ENCODE results near the gene GPR89B. TPM values are rescaled to one million over a fixed set of nuclear protein-coding genes. Genes with fewer than 3 reads are reported as not detected.
"Not testable (repeated sequence)": the region's sequence is repeated elsewhere in the genome, so short reads cannot be mapped to it uniquely, and the experiment has no call there.

The GPR89B gene
- total and polyA plus RNA-seq, 9 donors: 16.0 to 25.4 (median 17.8) TPM

GRCh38 chr1:147897789-147898188, 30.4 kb upstream of the GPR89B start:
- Histone ChIP-seq H3K36me3 (ENCODE audit: control insufficient read depth, insufficient read depth, low read length) (no peaks in the 10 kb centered on the region), H3K27ac (ENCODE audit: low read length) (no peak overlapping the region), H3K27me3 (ENCODE audit: control insufficient read depth, insufficient read depth, low read length) (peaks cover 2% of the 10 kb centered on the region), H3K4me1 (ENCODE audit: control insufficient read depth, insufficient read depth, low read length) (peaks cover 16% of the 10 kb centered on the region), H3K4me3 (ENCODE audit: low read length) (no peak overlapping the region), H3K9me3 (replicated peaks; ENCODE audit: control insufficient read depth, low read depth, low read length) (no peaks in the 10 kb centered on the region)
- no peak for DNase-seq
- WGBS (ENCODE audit: insufficient coverage): 80% methylated on average over 1 of the region's 4 CpGs

GRCh38 chr1:147902253-147902845, 25.9 kb upstream of the GPR89B start, which contains the start of gene GJA8:
TSS of gene GJA8 (plus strand) at chr1:147902795. CDS start at chr1:147907956, 5,161 bp downstream.
- WGBS (ENCODE audit: insufficient coverage): 95% methylated on average over 2 of the region's 7 CpGs
- Histone ChIP-seq H3K4me1 (ENCODE audit: control insufficient read depth, insufficient read depth, low read length) (peaks cover 8% of the 10 kb centered on the region), H3K4me3 (ENCODE audit: low read length) (no peak within 1 kb of the TSS), H3K27ac (ENCODE audit: low read length) (no peak within 1 kb of the TSS), H3K27me3 (ENCODE audit: control insufficient read depth, insufficient read depth, low read length) (peaks cover 2% of the 10 kb centered on the region), H3K9me3 (replicated peaks; ENCODE audit: control insufficient read depth, low read depth, low read length) (no peaks in the 10 kb centered on the region), H3K36me3 (ENCODE audit: control insufficient read depth, insufficient read depth, low read length) (no peaks in the 10 kb centered on the region)
- no peak for DNase-seq

GRCh38 chr1:147904726-147905125, 23.5 kb upstream of the GPR89B start:
- no peaks in the 10 kb centered on the region for H3K36me3 ChIP-seq (ENCODE audit: control insufficient read depth, insufficient read depth, low read length)
- H3K4me1 ChIP-seq (ENCODE audit: control insufficient read depth, insufficient read depth, low read length): no peaks in the 10 kb centered on the region
- peaks cover 7% of the 10 kb centered on the region for H3K27me3 ChIP-seq (ENCODE audit: control insufficient read depth, insufficient read depth, low read length)
- no peak for DNase-seq
- H3K4me3 ChIP-seq (ENCODE audit: low read length): no peak overlapping the region
- no CpG with 5 or more reads among the region's 3 CpGs for WGBS (ENCODE audit: insufficient coverage)
- no peak overlapping the region for H3K27ac ChIP-seq (ENCODE audit: low read length)
- H3K9me3 ChIP-seq (replicated peaks; ENCODE audit: control insufficient read depth, low read depth, low read length): no peaks in the 10 kb centered on the region

- no peaks in the 10 kb centered on the region for H3K4me1 ChIP-seq (ENCODE audit: control insufficient read depth, insufficient read depth, low read length)
- DNase-seq: no peak
- no peak overlapping the region for H3K27ac ChIP-seq (ENCODE audit: low read length)
- WGBS (ENCODE audit: insufficient coverage): 93% methylated on average over 42 of the region's 44 CpGs
- H3K36me3 ChIP-seq (ENCODE audit: control insufficient read depth, insufficient read depth, low read length): no peaks in the 10 kb centered on the region
- H3K27me3 ChIP-seq (ENCODE audit: control insufficient read depth, insufficient read depth, low read length): peaks cover 5% of the 10 kb centered on the region
- no peak overlapping the region for H3K4me3 ChIP-seq (ENCODE audit: low read length)
- H3K9me3 ChIP-seq (replicated peaks; ENCODE audit: control insufficient read depth, low read depth, low read length): no peaks in the 10 kb centered on the region
These were observed 20.3 kb upstream of the GPR89B start for GRCh38 chr1:147907786-147908509.

GRCh38 chr1:147912553-147912952, 15.7 kb upstream of the GPR89B start:
- H3K4me3 ChIP-seq (ENCODE audit: low read length): no peak overlapping the region
- WGBS (ENCODE audit: insufficient coverage): 40% methylated on average over 1 of the region's 2 CpGs
- no peaks in the 10 kb centered on the region for H3K36me3 ChIP-seq (ENCODE audit: control insufficient read depth, insufficient read depth, low read length)
- H3K27me3 ChIP-seq (ENCODE audit: control insufficient read depth, insufficient read depth, low read length): peaks cover 7% of the 10 kb centered on the region
- H3K9me3 ChIP-seq (replicated peaks; ENCODE audit: control insufficient read depth, low read depth, low read length): no peaks in the 10 kb centered on the region
- no peak overlapping the region for H3K27ac ChIP-seq (ENCODE audit: low read length)
- DNase-seq: peak; percentile 5
- H3K4me1 ChIP-seq (ENCODE audit: control insufficient read depth, insufficient read depth, low read length): no peaks in the 10 kb centered on the region

- H3K27ac ChIP-seq (ENCODE audit: low read length): no peak overlapping the region
- H3K4me1 ChIP-seq (ENCODE audit: control insufficient read depth, insufficient read depth, low read length): no peaks in the 10 kb centered on the region
- H3K4me3 ChIP-seq (ENCODE audit: low read length): no peak overlapping the region
- peaks cover 6% of the 10 kb centered on the region for H3K27me3 ChIP-seq (ENCODE audit: control insufficient read depth, insufficient read depth, low read length)
- 83% methylated on average over 6 of the region's 7 CpGs for WGBS (ENCODE audit: insufficient coverage)
- no peaks in the 10 kb centered on the region for H3K9me3 ChIP-seq (replicated peaks; ENCODE audit: control insufficient read depth, low read depth, low read length)
- no peaks in the 10 kb centered on the region for H3K36me3 ChIP-seq (ENCODE audit: control insufficient read depth, insufficient read depth, low read length)
- DNase-seq: no peak
These were observed 14.8 kb upstream of the GPR89B start for GRCh38 chr1:147913362-147913942.

GRCh38 chr1:147919896-147920295, 8.3 kb upstream of the GPR89B start:
- Histone ChIP-seq H3K27ac (ENCODE audit: low read length) (no peak overlapping the region), H3K27me3 (ENCODE audit: control insufficient read depth, insufficient read depth, low read length) (peaks cover 4% of the 10 kb centered on the region), H3K9me3 (replicated peaks; ENCODE audit: control insufficient read depth, low read depth, low read length) (no peaks in the 10 kb centered on the region), H3K36me3 (ENCODE audit: control insufficient read depth, insufficient read depth, low read length) (no peaks in the 10 kb centered on the region), H3K4me3 (ENCODE audit: low read length) (no peak overlapping the region), H3K4me1 (ENCODE audit: control insufficient read depth, insufficient read depth, low read length) (no peaks in the 10 kb centered on the region)
- WGBS (ENCODE audit: insufficient coverage): 89% methylated on average over 3 of the region's 6 CpGs
- DNase-seq: peak; percentile 20

- H3K4me3 ChIP-seq (ENCODE audit: low read length): no peak overlapping the region
- no peak for DNase-seq
- no peaks in the 10 kb centered on the region for H3K4me1 ChIP-seq (ENCODE audit: control insufficient read depth, insufficient read depth, low read length)
- H3K36me3 ChIP-seq (ENCODE audit: control insufficient read depth, insufficient read depth, low read length): no peaks in the 10 kb centered on the region
- peaks cover 2% of the 10 kb centered on the region for H3K27me3 ChIP-seq (ENCODE audit: control insufficient read depth, insufficient read depth, low read length)
- no peak overlapping the region for H3K27ac ChIP-seq (ENCODE audit: low read length)
- WGBS (ENCODE audit: insufficient coverage): no CpG with 5 or more reads among the region's 1 CpG
- no peaks in the 10 kb centered on the region for H3K9me3 ChIP-seq (replicated peaks; ENCODE audit: control insufficient read depth, low read depth, low read length)
These were observed 3.4 kb upstream of the GPR89B start for GRCh38 chr1:147924813-147925212.

- DNase-seq: peak; percentile 14
- no CpG with 5 or more reads among the region's 6 CpGs for WGBS (ENCODE audit: insufficient coverage)
- H3K4me1 ChIP-seq (ENCODE audit: control insufficient read depth, insufficient read depth, low read length); H3K27me3 ChIP-seq (ENCODE audit: control insufficient read depth, insufficient read depth, low read length); H3K4me3 ChIP-seq (ENCODE audit: low read length); H3K36me3 ChIP-seq (ENCODE audit: control insufficient read depth, insufficient read depth, low read length); H3K9me3 ChIP-seq (replicated peaks; ENCODE audit: control insufficient read depth, low read depth, low read length); H3K27ac ChIP-seq (ENCODE audit: low read length): not testable (repeated sequence)
These were observed 1.0 kb upstream of the GPR89B start for GRCh38 chr1:147927215-147927614.

- H3K27me3 ChIP-seq (ENCODE audit: control insufficient read depth, insufficient read depth, low read length); DNase-seq; H3K9me3 ChIP-seq (replicated peaks; ENCODE audit: control insufficient read depth, low read depth, low read length); H3K4me1 ChIP-seq (ENCODE audit: control insufficient read depth, insufficient read depth, low read length); H3K27ac ChIP-seq (ENCODE audit: low read length); H3K36me3 ChIP-seq (ENCODE audit: control insufficient read depth, insufficient read depth, low read length); H3K4me3 ChIP-seq (ENCODE audit: low read length): not testable (repeated sequence)
- no CpG with 5 or more reads among the region's 10 CpGs for WGBS (ENCODE audit: insufficient coverage)
These were observed 531 bp upstream of the GPR89B start for GRCh38 chr1:147927689-147928088.

Measured in muscle of leg (tissue), 11 donors.